NCI-H526 treated with DMSO at 0.1 percent for 48 hours (cell line): Measurements from ENCODE around the gene ZCWPW1.
"Not testable (repeated sequence)": the region's sequence is repeated elsewhere in the genome, so short reads cannot be mapped to it uniquely, and the experiment has no call there.

Experiments
- DNase-seq: peaks from one replicate; lab custom pipeline; 2025; lab: John Stamatoyannopoulos, UW

The ZCWPW1 gene

DNA sequence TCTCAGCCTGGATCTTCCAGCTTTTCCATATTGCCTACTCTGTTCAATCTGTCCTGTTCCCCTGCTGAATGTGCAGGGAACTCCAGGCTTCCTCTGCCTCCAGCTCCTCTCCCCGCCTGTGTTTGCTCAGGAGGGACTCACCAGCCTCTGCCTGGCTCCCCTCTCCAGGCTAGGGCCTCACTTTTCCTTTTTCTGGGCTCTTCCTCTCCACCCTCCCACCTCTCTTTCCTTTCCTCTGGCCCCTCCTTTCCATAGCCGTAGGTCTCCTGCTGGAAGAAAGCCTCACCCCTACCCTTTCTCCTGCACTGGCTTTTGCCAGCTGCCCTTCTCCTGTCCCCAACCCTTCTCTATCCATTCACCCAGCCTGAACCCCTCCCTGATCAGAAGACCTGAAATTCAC lies 30.3 kb downstream of the ZCWPW1 start:
- no peak for DNase-seq

DNA sequence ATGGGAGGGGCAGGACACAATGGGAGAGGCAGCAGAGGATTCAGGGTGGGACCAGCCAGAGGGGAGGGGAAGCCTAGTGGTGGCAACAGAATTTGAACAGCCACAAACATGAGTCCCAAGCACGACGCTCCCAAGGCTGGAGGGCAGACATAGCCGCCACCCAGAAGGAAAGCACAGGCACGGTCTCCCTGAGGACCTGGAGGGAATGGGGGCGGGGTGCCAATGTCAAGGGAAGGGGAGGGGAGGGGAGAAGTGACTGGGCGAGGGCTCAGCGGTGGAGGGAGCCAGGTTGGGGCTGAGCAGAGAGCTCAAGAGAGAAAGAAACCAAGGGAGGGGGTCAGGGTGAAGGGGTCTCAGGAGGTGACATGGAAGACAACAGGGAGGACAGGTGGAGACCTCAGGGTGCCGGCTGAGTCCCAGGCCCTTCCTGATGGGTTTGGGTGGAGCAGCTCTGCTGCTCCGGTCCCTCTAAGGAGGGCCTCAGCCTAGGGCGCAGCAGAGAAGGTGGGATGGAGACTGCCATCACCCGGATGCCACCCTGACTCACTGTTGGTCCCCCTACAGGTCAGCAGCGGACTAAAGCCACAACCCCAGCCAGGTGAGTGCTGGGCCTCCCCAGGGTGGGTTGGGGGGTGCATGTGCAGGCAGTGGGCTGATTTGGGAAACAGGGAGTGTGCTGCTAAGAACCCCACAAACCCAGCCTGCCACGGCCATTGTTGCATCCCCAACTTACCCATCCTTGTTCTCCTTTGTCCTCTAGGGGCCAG lies 31.0 kb downstream of the ZCWPW1 start:
- no peak for DNase-seq

DNA sequence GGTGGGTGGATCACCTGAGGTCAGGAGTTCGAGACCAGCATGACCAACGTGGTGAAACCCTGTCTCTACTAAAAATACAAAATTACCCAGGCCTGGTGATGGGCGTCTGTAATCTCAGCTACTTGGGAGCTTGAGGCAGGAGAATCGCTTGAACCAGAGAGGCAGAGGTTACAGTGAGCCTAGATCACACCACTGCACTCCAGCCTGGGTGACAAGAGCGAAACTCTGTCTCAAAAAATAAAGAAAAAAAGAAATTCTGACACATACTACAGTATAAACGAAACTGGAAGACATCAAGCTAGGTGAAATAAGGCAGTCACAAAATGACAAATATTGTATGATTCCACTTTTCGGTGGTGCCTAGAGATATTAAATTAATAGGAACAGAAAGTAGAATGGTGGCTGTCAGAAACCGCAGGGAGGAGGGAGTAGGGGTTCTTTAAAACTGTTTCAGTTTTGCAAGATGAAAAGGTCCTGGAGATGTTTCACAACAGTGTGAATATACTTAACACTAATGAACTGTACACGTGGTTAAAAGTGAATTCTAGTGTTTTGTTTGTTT lies 32.0 kb downstream of the ZCWPW1 start:
- no peak for DNase-seq

DNA sequence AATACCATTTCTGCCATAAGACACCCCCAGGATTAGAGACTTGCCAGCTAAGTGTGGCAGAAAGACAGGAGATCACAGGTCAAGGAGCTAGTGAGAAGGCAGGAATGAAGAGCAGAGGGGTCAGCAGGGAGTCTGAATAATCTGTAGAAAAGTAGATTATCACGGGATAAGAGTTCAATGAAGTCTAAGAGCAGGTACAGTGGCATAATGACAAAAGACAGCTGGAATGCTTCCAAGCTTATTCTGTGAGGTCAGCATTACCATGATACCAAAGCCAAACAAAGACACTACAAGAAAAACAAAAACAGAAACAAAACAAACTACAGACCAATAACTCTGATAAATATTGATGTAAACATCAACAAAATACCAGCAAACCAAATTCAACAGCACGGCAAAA lies 34.4 kb downstream of the ZCWPW1 start:
- no peak for DNase-seq

DNA sequence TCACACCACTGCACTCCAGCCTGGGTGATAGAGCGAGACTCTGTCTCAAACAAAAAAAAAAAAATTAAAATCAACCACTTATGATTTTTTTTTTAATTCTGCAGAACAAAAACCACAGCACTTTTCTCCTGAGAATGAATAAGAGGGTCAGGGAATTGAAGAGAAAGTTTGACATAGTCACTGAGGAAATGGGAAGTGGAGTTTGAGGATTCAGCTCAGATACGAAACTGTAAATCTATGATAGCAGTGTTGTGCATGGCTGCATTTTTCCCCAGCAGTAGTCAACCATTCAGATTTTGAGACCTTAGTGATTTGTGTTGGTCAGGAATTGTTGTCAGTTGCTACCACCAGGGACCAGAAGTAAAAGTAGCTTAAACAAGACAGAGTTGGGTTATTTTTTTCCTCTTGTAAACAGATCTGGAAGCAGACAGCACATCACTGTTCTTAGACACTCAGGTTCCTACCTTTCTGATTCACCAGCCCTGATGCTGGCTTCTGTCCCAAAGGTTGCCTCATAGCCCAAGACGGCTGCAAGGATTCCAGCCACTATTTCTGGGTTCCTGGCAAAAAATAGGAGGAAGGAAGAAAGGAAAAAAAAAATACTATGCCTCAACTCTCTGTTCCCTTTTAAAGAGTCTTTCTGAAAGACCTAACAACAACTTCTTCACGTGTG lies 35.1 kb downstream of the ZCWPW1 start:
- no peak for DNase-seq

DNA sequence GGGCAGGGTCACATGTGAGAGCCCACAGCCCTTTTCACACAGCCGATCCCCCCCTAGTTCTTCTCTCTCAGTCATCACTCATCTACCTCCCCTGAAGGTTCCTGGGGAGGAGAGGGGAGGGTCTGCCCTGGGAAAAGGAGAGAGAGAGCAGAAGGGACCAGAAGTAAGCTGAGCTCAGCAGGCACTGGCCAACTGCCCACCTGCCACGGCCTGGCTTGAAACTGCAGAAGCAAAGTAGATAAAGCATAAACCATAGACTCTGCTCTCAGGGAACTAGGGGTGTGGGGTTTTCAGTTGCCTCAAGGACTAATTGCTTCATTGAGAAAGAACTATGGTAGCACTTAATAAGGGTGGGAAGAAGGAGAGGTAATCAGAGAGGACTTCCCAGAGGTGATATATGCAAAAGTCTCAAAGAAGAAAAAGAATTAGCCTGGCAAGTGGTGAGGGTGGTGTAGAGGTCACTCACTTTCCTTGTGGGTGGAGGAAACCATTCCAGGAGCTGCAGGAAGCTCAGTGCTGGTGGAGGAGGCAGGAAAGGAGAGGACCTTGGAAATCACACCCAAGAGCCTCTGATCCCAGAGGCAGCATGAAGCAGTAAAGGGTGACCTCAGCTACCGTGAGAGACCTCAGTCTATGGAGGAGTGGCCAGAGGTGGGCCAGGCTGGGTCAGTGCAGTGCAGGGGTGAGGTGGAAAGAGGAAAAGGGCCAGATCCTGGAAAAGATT lies 38.1 kb downstream of the ZCWPW1 start:
- DNase-seq = no peak

DNA sequence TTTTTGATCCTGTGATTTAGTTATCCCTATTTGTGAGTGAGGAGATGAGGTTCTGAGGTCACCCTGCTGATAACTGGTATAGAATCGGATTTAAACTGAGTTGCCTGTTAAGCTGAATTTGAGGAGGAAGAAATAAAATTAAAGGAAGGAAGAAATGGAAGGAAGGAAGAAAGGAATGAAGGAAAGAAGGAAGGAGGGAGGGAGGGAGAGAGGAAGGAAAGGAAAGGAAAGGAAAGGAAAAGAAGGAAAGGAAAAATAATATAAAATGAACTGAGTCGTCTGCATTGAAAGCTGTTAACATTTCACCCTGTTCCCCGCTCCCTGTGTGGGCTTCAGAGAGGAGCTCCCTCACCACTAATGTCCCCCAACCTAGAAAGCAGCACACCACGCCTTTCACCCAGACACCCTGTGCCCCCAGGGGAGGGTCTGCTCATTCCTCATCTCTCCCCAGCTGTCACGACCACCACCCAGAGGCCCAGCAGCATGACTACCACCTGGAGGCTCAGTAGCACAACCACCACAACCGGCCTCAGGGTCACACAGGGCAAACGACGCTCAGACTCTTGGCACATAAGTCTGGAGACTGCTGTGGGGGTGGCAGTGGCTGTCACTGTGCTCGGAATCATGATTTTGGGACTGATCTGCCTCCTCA lies 38.9 kb downstream of the ZCWPW1 start:
- no peak for DNase-seq

DNA sequence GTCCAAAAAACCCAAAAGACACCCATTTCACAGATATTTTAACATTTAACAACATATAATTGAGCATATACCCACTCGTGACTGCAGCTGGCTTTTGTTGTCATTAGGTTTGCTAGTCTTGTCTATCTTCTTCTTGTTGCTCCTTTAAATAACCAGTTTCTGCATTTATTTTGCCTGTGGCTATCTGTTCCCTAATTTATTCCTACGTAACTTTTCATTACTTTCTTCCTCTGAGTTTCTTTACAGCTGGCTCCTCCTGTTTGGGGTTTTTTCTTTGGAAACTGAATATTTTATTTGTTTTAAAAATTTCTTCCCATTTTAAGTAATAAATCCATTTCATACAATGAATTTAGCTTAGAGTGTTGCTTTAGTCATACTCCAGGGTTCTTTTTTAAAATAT lies 40.8 kb downstream of the ZCWPW1 start:
- no peak for DNase-seq

DNA sequence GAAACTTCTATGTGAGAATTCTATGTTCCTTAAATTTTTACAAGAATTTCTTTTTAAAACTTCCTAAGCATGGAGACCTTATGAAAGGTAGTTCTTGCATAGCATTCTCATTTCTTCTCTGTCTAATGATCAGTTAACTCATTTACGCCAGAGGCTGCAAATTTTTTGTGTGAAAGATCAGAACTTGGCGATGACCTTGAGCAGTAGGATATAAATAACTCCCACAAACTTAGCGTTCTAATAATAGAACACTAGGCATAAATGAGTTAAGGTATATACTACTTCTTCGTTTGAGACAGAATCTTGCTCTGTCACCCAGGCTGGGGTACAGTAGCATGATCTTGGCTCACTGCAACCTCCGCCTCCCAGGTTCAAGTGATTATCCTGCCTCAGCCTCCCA lies 41.6 kb downstream of the ZCWPW1 start:
- DNase-seq = no peak

DNA sequence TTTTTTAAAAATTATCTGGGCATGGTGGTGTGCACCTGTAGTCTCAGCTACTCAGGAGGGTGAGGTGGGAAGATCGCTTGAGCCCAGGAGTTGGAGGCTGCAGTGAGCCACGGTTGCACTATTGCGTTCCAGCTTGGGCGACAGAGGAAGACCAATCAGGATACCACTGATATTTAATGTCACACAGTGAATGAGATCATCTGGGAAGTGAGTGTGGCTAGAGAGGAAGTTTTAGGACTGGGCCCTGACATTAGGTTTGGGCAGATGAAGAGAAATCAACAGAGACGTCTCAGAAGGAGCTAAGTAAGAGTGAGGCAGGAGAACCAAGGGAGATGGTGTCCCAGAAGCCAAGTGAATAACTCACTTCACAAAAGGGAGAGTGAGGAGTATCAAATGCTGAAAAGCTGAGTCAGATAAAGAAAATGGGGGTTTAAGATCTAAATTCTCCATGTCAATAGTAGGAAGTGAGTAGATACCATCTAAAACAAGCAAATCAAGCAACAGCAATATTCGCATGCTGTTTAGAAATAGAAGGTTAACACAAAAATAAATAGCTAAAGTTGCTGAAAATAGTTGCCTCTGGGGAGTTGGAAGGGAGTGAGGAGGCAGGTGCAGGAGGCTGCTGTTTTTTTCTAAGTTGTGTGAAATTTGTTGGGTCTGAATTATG lies 43.7 kb downstream of the ZCWPW1 start:
- DNase-seq = no peak

DNA sequence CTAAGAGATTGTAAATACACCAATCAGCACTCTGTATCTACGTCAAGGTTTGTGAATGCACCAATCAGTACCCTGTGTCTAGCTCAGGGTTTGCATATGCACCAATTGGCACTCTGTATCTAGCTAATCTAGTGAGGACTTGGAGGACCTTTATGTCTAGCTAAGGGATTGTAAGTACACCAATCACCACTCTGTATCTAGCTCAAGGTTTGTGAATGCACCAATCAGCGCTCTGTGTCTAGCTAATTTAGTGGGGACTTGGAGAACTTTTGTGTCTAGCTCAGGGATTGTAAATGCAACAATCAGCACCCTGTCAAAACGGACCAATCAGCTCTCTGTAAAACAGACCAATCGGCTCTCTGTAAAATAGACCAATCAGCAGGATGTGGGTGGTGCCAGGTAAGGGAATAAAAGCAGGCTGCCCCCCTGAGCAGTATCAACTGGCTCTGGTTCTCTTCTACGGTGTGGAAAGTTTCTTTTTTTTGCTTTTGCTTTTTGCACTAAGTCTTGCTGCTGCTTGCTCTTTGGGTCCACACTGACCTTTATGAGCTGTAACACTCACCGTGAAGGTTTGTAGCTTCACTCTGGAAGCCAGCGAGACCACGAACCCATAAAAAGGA lies 46.2 kb downstream of the ZCWPW1 start:
- DNase-seq = not testable (repeated sequence)

DNA sequence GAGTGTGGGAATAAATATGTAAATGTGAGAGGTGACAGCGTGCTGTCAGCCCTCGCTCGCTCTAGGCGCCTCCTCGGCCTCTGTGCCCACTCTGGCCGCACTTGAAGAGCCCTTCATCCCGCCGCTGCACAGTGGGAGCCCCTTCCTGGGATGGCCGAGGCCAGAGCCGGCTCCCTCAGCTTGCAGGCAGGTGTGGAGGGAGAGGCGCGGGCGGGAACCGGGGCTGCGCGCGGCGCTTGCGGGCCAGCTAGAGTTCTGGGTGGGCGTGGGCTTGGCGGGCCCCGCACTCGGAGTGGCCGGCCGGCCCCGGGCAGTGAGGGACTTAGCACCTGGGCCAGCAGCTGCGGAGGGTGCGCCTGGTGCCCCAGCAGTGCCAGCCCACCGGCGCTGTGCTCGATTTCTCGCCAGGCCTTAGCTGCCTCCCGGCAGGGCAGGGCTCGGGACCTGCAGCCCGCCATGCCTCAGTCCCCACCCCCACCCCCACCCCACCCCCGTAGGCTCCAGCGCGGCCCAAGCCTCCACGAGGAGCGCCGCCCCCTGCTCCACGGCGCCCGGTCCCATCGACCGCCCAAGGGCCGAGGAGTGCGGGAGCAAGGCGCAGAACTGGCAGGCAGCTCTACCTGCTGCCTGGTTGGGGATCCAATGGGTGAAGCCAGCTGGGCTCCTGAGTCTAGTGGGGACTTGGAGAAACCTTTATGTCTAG lies 46.8 kb downstream of the ZCWPW1 start:
- DNase-seq = not testable (repeated sequence)

DNA sequence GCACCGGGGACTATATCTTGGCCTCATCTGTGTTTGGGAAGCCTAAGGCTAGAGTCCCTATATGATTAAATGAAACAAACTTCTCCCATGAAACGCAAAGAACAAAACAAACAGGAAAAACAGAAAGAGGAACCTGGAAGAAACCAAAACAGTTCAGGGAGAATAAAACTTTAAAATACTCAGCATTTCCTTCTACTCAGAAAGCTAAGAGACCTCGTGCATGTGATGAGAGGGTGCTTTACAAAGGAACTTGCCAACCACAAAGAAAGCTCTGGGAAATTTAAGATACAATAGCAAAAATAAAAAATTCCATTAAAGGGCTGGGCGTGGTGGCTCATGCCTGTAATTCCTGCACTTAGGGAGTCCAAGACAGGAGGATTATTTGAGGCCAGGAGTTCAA lies 48.3 kb downstream of the ZCWPW1 start:
- DNase-seq = no peak

DNA sequence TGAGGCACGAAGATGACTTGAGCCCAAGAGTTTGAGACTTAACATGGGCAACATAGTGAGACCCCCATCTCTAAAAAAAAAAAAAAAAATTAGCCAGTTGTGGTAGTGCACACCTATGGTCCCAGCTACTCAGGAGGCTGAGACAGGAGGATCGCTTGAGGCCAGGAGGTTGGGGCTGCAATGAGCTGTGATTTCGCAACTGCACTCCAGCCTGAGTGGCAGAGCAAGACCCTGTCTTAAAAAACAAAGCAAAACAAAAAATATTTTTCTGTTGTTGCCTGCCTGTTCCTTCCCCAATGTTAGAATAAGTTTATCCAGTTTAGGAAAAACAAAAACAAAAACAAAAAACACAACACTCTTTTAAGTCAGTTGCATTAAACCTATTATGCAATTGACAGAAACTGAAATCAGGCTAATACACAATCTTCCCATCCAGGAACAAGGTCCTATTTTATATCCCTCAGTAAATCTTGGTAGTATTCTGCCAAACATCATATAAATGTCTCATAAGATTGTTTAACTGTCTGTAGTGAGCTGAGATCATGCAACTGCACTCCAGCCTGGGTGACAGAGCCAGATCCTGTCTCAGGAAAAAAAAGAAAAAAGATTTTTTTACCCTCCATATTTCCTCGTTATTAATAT lies 50.3 kb downstream of the ZCWPW1 start:
- DNase-seq = no peak

DNA sequence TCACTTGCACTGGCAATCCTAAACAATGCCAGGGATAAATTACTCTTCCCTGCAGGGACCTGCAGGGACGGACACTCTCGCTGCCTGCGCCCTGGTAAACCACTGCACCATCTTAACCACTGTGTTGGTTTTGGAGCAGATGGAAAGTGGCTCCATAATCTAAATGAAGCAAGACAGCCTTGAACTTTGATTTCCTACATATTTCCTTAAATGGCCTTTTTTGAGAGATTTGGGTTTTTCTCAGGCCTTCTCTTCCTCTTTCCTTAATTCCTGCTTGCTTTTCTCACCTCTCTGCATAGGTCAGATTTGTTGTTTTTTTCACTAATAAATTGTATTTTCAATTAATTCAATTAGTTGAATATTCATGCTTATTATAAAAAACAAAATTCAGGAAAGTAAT lies 52.4 kb downstream of the ZCWPW1 start:
- no peak for DNase-seq

DNA sequence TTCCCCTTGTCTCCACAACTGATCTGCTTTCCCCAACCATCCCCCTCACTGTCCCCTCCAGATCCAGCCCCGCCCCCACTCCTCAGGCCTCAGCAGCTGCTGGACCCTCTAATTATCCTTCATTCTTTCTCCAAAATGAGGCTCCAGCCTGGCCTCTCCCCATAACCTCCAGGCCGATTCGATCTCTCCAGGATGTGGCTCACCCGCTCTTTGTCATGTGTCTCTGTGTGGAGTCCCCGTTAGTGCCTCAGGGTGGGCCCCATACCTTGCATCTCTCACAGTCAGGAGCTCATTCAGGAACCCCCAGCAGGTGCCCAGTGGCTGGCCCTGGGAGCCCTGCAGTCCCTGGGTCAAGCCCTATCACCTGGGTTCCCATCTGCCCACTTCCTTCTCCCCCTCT lies 53.9 kb downstream of the ZCWPW1 start:
- no peak for DNase-seq

DNA sequence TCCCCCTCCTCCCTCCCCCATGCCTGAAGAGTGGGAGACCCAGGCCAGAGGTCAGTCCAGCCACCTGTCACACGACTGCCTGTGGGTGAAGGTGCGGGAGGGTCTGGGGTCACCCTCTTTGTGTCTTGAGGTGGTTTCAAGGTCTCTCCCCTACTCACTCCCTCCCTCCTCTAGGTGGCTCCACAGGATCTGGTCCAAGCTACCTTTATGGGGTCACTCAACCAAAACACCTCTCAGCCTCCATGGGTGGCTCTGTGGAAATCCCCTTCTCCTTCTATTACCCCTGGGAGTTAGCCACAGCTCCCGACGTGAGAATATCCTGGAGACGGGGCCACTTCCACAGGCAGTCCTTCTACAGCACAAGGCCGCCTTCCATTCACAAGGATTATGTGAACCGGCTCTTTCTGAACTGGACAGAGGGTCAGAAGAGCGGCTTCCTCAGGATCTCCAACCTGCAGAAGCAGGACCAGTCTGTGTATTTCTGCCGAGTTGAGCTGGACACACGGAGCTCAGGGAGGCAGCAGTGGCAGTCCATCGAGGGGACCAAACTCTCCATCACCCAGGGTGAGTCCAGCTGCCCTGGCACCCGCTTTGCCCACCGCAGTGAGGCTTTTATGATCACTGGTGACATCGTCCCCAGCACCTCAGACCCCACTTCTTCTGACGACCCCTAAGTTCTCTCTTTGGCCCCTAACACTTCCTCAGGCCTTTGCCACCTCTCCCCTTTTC lies 54.5 kb downstream of the ZCWPW1 start:
- not testable (repeated sequence) for DNase-seq

DNA sequence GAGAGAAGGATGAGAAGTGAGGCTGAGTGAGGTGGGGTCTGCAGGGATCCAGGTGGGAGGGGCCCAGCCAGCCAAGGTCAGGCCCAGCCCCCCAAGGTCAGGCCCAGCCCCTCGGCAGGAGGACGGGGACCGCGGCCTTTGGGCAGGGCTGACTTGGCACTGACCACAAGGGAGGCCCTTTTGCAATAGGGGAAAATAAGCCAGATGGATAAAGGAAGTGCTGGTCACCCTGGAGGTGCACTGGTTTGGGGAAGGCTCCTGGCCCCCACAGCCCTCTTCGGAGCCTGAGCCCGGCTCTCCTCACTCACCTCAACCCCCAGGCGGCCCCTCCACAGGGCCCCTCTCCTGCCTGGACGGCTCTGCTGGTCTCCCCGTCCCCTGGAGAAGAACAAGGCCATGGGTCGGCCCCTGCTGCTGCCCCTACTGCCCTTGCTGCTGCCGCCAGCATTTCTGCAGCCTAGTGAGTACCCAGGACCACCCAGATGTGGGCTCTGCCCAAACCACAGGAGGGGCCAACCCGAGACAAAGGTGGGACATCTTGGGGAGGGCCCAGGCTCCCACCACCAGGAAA lies 55.2 kb downstream of the ZCWPW1 start, which contains the start of gene PILRA:
TSS of gene PILRA (plus strand) at position 227 of the 571 bp plus-strand sequence. CDS start at position 397, 170 bp downstream.
- DNase-seq = no peak

DNA sequence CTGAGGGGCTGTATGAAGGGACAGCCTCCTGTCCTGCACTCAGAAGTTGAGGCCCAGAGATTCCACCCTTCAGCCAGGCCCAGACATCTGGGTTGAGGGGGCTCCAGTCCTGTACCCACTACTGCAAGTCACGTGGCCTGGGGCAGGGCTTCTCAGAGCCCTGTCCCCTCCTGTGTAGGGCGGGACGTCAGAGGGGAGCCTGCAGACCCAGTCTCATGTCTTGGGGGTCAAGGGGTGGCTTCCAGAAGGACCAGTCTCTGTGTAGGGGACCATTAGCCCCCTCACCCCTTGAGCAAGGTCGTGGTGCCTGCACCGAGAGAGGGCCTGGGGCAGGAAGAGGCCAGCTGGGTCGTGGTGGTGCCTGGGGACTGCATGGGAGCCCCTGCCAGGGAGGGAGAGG lies 55.8 kb downstream of the ZCWPW1 start:
- DNase-seq = no peak
